Measurements from ENCODE around the gene SDK1. TPM values are rescaled to one million over a fixed set of nuclear protein-coding genes. Genes with fewer than 3 reads are reported as not detected.

Gene SDK1
- total RNA-seq, 1 experiment from 2014 or later, result 9.3 TPM

- TF ChIP-seq, protein P1, sequence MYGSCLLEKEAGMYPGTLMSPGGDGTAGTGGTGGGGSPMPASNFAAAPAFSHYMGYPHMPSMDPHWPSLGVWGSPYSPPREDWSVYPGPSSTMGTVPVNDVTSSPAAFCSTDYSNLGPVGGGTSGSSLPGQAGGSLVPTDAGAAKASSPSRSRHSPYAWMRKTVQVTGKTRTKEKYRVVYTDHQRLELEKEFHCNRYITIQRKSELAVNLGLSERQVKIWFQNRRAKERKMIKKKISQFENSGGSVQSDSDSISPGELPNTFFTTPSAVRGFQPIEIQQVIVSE (CRISPR knock-in tag; IDR thresholded peaks at IDR 0.05; ENCODE audit: borderline replicate concordance), result no peak
- TF ChIP-seq FOXP1 (CRISPR knock-in tag; IDR thresholded peaks at IDR 0.05; ENCODE audit: borderline replicate concordance), result no peak
- TF ChIP-seq CREM (CRISPR knock-in tag; IDR thresholded peaks at IDR 0.05), result no peak
- no peak for TF ChIP-seq MXD4 (CRISPR knock-in tag; IDR thresholded peaks at IDR 0.05; ENCODE audit: borderline replicate concordance)
Observed at GRCh38 chr7:4270941-4271715, 970.1 kb downstream of the SDK1 start (continued).

DNA sequence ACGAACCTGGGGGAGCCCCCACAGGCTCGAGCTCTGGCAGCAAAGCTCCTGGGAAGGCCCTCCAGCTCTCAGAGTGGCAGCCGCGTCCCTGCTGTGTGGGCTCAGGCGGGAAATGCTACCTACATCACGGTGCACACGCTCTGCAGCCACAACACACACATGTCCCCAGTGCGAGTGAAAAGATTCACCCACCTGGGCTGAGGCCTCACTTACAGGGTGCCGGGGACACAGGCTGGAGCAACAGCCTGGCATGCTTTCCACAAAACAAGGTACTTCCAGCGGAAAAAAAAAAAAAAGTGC, 970.6 kb downstream of the SDK1 start:
- Mint-ChIP-seq H3K36me3 (peaks cover 4% of the 10 kb centered on the region), H3K4me1 (peaks cover 10% of the 10 kb centered on the region; the same call in 1 of the 2 replicates), H3K4me3 (no peak overlapping the region), H3K27me3 (ENCODE audit: low read depth) (no peaks in the 10 kb centered on the region), H3K9me3 (peaks cover 12% of the 10 kb centered on the region), H3K27ac (no peak overlapping the region)
- ChIA-PET CTCF (interaction anchor here (1.1 kb wide), 1 partner anchor 31 kb away, joined by 3 read pairs; no protein-coding TSS in a partner anchor), POLR2A (no interaction called here)
- no peak for ATAC-seq
- no peak for DNase-seq (ENCODE audit: low spot score)
- TF ChIP-seq FOXP4 (CRISPR knock-in tag; IDR thresholded peaks at IDR 0.05) (no peak), AFF4 (CRISPR knock-in tag; IDR thresholded peaks at IDR 0.05; ENCODE audit: borderline replicate concordance) (no peak), E2F5 (CRISPR knock-in tag; IDR thresholded peaks at IDR 0.05) (no peak), MXD4 (CRISPR knock-in tag; IDR thresholded peaks at IDR 0.05; ENCODE audit: borderline replicate concordance) (no peak), ZNF281 (CRISPR knock-in tag; IDR thresholded peaks at IDR 0.05) (no peak), NFE2L1 (CRISPR knock-in tag; IDR thresholded peaks at IDR 0.05) (no peak)
- TF ChIP-seq, protein P2, sequence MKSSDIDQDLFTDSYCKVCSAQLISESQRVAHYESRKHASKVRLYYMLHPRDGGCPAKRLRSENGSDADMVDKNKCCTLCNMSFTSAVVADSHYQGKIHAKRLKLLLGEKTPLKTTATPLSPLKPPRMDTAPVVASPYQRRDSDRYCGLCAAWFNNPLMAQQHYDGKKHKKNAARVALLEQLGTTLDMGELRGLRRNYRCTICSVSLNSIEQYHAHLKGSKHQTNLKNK (CRISPR knock-in tag; IDR thresholded peaks at IDR 0.05), result no peak
- TF ChIP-seq, protein P3, sequence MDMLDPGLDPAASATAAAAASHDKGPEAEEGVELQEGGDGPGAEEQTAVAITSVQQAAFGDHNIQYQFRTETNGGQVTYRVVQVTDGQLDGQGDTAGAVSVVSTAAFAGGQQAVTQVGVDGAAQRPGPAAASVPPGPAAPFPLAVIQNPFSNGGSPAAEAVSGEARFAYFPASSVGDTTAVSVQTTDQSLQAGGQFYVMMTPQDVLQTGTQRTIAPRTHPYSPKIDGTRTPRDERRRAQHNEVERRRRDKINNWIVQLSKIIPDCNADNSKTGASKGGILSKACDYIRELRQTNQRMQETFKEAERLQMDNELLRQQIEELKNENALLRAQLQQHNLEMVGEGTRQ (CRISPR knock-in tag; IDR thresholded peaks at IDR 0.05), result no peak
- TF ChIP-seq, protein P4, sequence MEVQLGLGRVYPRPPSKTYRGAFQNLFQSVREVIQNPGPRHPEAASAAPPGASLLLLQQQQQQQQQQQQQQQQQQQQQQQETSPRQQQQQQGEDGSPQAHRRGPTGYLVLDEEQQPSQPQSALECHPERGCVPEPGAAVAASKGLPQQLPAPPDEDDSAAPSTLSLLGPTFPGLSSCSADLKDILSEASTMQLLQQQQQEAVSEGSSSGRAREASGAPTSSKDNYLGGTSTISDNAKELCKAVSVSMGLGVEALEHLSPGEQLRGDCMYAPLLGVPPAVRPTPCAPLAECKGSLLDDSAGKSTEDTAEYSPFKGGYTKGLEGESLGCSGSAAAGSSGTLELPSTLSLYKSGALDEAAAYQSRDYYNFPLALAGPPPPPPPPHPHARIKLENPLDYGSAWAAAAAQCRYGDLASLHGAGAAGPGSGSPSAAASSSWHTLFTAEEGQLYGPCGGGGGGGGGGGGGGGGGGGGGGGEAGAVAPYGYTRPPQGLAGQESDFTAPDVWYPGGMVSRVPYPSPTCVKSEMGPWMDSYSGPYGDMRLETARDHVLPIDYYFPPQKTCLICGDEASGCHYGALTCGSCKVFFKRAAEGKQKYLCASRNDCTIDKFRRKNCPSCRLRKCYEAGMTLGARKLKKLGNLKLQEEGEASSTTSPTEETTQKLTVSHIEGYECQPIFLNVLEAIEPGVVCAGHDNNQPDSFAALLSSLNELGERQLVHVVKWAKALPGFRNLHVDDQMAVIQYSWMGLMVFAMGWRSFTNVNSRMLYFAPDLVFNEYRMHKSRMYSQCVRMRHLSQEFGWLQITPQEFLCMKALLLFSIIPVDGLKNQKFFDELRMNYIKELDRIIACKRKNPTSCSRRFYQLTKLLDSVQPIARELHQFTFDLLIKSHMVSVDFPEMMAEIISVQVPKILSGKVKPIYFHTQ (CRISPR knock-in tag; IDR thresholded peaks at IDR 0.05), result no peak

All from WTC11 (cell line).